ENCODE measurements around the gene TFDP2. TPM values are rescaled to one million over a fixed set of nuclear protein-coding genes. Genes with fewer than 3 reads are reported as not detected.
"Not testable (repeated sequence)": the region's sequence is repeated elsewhere in the genome, so short reads cannot be mapped to it uniquely, and the experiment has no call there.

The TFDP2 gene
- total RNA-seq, 4 donors from 2014 or later = 41.9 to 134 (median 47.3) TPM

GRCh38 chr3:141986548-141987107, 162.7 kb downstream of the TFDP2 start:
- WGBS = 82% methylated on average over 2 of the region's 2 CpGs
- Histone ChIP-seq H3K27me3 (no peaks in the 10 kb centered on the region), H3K27ac (replicated peaks in 1 of 4) (no peak overlapping the region), H3K9me3 (no peaks in the 10 kb centered on the region), H3K4me1 (no peaks in the 10 kb centered on the region), H3K36me3 (peaks cover 0 to 3% (median 0%) of the 10 kb centered on the region in 4 donors), H3K4me3 (no peak overlapping the region)
- DNase-seq (ENCODE audit: extremely low spot score) = no peak
- TF ChIP-seq POLR2AphosphoS5 (IDR thresholded peaks at IDR 0.05) (no peak), CTCF (IDR thresholded peaks at IDR 0.05) (no peak), EP300 (IDR thresholded peaks at IDR 0.05) (no peak), POLR2A (IDR thresholded peaks at IDR 0.05; ENCODE audit: low read depth) (no peak)
- intact Hi-C loops (cut with DNase I) = no loop called here

DNA sequence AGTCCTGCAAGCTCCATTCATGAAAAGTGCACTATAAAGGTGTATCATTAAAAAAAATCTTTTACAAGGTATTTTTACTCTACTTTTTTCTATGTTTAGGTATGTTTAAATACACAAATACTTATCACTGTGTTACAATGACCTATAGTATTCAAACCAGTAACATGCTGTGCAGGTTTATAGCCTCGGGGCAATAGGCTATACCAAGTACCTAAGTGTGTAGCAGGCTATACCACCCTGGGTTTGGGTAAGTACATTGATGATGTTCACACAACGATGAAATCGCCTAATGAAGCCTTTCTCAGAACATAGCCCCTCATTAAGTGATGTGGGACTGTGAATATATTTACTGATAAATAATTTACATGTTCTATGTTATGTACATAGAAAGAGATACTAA, 168.3 kb downstream of the TFDP2 start:
- no peaks in the 10 kb centered on the region for H3K27me3 ChIP-seq
- peaks cover 0 to 17% (median 5%) of the 10 kb centered on the region in 4 donors for H3K36me3 ChIP-seq
- 100% methylated on average over 3 of the region's 3 CpGs for WGBS
- H3K9me3 ChIP-seq = no peaks in the 10 kb centered on the region
- H3K27ac ChIP-seq (replicated peaks in 1 of 4) = no peak overlapping the region
- H3K4me1 ChIP-seq = no peaks in the 10 kb centered on the region
- no peak for DNase-seq (ENCODE audit: extremely low spot score)
- no peak overlapping the region for H3K4me3 ChIP-seq
- TF ChIP-seq POLR2AphosphoS5 (IDR thresholded peaks at IDR 0.05) = no peak
- intact Hi-C loops (cut with DNase I) = no loop called here

DNA sequence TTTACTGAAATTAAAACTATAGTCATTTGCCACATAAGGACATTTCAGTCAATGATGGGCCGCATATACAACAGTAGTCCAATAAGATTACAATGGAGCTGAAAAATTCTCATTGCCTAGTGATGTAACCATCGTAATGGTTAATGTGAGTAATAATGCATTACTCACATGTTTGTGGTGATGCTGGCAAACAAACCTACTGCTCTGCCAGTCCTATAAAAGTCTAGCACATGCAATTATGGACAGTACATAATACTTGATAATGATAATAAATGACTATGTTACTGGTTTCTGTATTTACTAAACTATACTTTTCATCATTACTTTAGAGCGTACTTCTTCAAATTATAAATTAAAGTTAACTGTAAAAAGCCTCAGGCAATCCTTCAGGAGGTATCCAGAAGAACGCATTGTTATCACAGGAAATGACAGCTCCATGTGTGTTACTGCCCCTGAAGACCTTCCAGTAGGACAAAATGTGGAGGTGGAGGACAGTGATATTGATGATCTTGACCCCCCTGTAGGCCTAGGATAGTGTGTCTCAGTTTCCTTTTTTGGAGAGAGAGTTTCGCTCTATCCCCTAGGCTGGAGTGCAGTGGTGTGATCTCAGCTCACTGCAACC, 170.2 kb downstream of the TFDP2 start:
- H3K27ac ChIP-seq (replicated peaks in 1 of 4) = no peak overlapping the region
- H3K36me3 ChIP-seq = peaks cover 0 to 25% (median 5%) of the 10 kb centered on the region in 4 donors
- H3K4me1 ChIP-seq = no peaks in the 10 kb centered on the region
- 92% methylated on average over 5 of the region's 5 CpGs for WGBS
- no peak for DNase-seq (ENCODE audit: extremely low spot score)
- intact Hi-C loops (cut with DNase I) = no loop called here
- H3K9me3 ChIP-seq = no peaks in the 10 kb centered on the region
- H3K27me3 ChIP-seq = no peaks in the 10 kb centered on the region
- TF ChIP-seq EP300 (IDR thresholded peaks at IDR 0.05) (no peak), CTCF (IDR thresholded peaks at IDR 0.05) (no peak), POLR2A (IDR thresholded peaks at IDR 0.05; ENCODE audit: low read depth) (no peak), POLR2AphosphoS5 (IDR thresholded peaks at IDR 0.05) (no peak)
- no peak overlapping the region for H3K4me3 ChIP-seq

- H3K27ac ChIP-seq (replicated peaks in 1 of 4); DNase-seq (ENCODE audit: extremely low spot score); H3K4me1 ChIP-seq; H3K9me3 ChIP-seq; intact Hi-C loops (cut with DNase I); H3K27me3 ChIP-seq; H3K4me3 ChIP-seq: not testable (repeated sequence)
- 94% methylated on average over 8 of the region's 8 CpGs for WGBS
- H3K36me3 ChIP-seq = peaks cover 0 to 34% (median 7%) of the 10 kb centered on the region in 4 donors
These were observed 174.6 kb downstream of the TFDP2 start for GRCh38 chr3:141974777-141975176.

DNA sequence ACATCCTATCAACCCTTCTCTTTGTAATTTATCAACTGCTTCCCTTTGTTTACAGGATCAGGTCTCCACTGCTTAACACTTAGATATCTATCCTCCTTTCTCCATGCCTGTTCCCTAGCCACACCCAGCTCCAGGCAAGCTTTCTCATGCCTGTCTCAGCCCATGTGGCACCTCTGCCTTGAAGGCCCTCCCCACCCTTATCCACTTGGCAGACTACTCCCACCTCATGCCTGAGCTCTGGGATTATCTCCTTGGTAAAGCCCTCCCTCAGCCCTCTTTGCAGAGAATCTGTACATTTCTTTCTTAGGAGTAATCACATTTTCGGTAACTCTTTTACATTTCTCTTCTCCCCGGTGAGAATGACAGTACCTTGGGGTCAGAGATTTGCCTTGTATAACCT, 176.9 kb downstream of the TFDP2 start:
- Histone ChIP-seq H3K4me1 (no peaks in the 10 kb centered on the region), H3K27me3 (no peaks in the 10 kb centered on the region), H3K36me3 (peaks cover 0 to 30% (median 5%) of the 10 kb centered on the region in 4 donors), H3K27ac (replicated peaks in 1 of 4) (no peak overlapping the region), H3K4me3 (no peak overlapping the region), H3K9me3 (no peaks in the 10 kb centered on the region)
- intact Hi-C loops (cut with DNase I) = no loop called here
- no peak for DNase-seq (ENCODE audit: extremely low spot score)
- TF ChIP-seq POLR2AphosphoS5 (IDR thresholded peaks at IDR 0.05) (no peak), CTCF (IDR thresholded peaks at IDR 0.05) (no peak), EP300 (IDR thresholded peaks at IDR 0.05) (no peak), POLR2A (IDR thresholded peaks at IDR 0.05; ENCODE audit: low read depth) (no peak)
- WGBS = 91% methylated on average over 2 of the region's 2 CpGs

- no peak for TF ChIP-seq EP300 (IDR thresholded peaks at IDR 0.05)
- TF ChIP-seq POLR2AphosphoS5 (IDR thresholded peaks at IDR 0.05) = no peak
- no peak for TF ChIP-seq POLR2A (IDR thresholded peaks at IDR 0.05; ENCODE audit: low read depth)
- TF ChIP-seq CTCF (IDR thresholded peaks at IDR 0.05) = no peak
- no peak overlapping the region for H3K27ac ChIP-seq (replicated peaks in 1 of 4)
- 96% methylated on average over 1 of the region's 1 CpG for WGBS
- H3K36me3 ChIP-seq = peaks cover 0 to 26% (median 5%) of the 10 kb centered on the region in 4 donors
- intact Hi-C loops (cut with DNase I) = no loop called here
- no peak overlapping the region for H3K4me3 ChIP-seq
- H3K9me3 ChIP-seq = no peaks in the 10 kb centered on the region
- DNase-seq (ENCODE audit: extremely low spot score) = no peak
- no peaks in the 10 kb centered on the region for H3K27me3 ChIP-seq
- H3K4me1 ChIP-seq = no peaks in the 10 kb centered on the region
These were observed 177.8 kb downstream of the TFDP2 start for GRCh38 chr3:141971571-141971970.

Data from esophagus muscularis mucosa (tissue), 4 donors.